Measurements from ENCODE around the gene GALK2. TPM values are rescaled to one million over a fixed set of nuclear protein-coding genes. Genes with fewer than 3 reads are reported as not detected.

GALK2 gene
- total and polyA plus RNA-seq, 2 of the 4 experiments (the other 2 are of a cell fraction) = 27.0 to 63.6 TPM

GRCh38 chr15:49328941-49329340, 158.9 kb downstream of the GALK2 start:
- Histone ChIP-seq H3K56ac (ENCODE audit: extremely low read depth, insufficient read depth, low read length) (no peak overlapping the region), H3K4me2 (ENCODE audit: low read depth, low read length) (no peak overlapping the region), H3K9me3 (ENCODE audit: control insufficient read depth, insufficient read depth, low read length) (no peaks in the 10 kb centered on the region), H3K27ac (ENCODE audit: insufficient read depth, low read length) (no peak overlapping the region), H3K23ac (ENCODE audit: low read depth, low read length) (no peak overlapping the region), H2BK15ac (ENCODE audit: low read depth, low read length) (no peak overlapping the region), H3K79me1 (ENCODE audit: low read depth in 1 of 2, low read length in 2 of 2) (no peaks in the 10 kb centered on the region; a peak in 1 of 4 replicates), H4K8ac (ENCODE audit: low read depth in 2 of 2, low read length in 2 of 2) (no peak overlapping the region), H3K36me3 (ENCODE audit: control insufficient read depth, insufficient read depth, low read length) (peaks cover 5% of the 10 kb centered on the region), H3K27me3 (ENCODE audit: control insufficient read depth, insufficient read depth, low read length) (no peaks in the 10 kb centered on the region), H2AK9ac (replicated peaks; ENCODE audit: low read depth, low read length, poor library complexity) (no peak overlapping the region), H2BK20ac (ENCODE audit: low read depth, low read length) (no peak overlapping the region), H3K9me1 (ENCODE audit: insufficient read depth, low read length) (peaks cover 6% of the 10 kb centered on the region), H3K4me3 (ENCODE audit: insufficient read depth, low read depth, low read length) (no peak overlapping the region), H3K14ac (replicated peaks; ENCODE audit: low read depth, low read length) (no peak overlapping the region), H3K4me1 (ENCODE audit: control insufficient read depth, insufficient read depth, low read length) (no peaks in the 10 kb centered on the region), H2BK120ac (ENCODE audit: low read depth, low read length) (no peak overlapping the region), H4K20me1 (ENCODE audit: insufficient read depth, low read length) (no peaks in the 10 kb centered on the region), H3K4ac (ENCODE audit: low read depth, low read length) (no peak overlapping the region), H2AK5ac (ENCODE audit: low read depth, low read length) (no peak overlapping the region), H2BK5ac (ENCODE audit: low read depth, low read length, poor library complexity, severe bottlenecking) (no peak overlapping the region), H2AFZ (replicated peaks; ENCODE audit: low read length, poor library complexity) (no peak overlapping the region), H3K9ac (ENCODE audit: low read depth, low read length) (no peak overlapping the region), H4K91ac (ENCODE audit: insufficient read depth, low read depth, low read length) (no peak overlapping the region), H3K18ac (ENCODE audit: low read depth, low read length) (no peak overlapping the region), H4K5ac (ENCODE audit: low read depth, low read length) (no peak overlapping the region)
- dilution Hi-C loops (cut with HindIII; ENCODE audit: low sequenced_read_pairs, unreplicated experiment) (no loop called here), intact Hi-C loops (cut with micrococcal nuclease) (no loop called here), in situ Hi-C loops (cut with MboI; ENCODE audit: low sequenced_read_pairs) (no loop called here)
- ATAC-seq (ENCODE audit: low read depth) (no peak), DNase-seq (no peak)
- TF ChIP-seq USF2 (IDR thresholded peaks at IDR 0.05; ENCODE audit: low read depth, low read length) = no peak
- TF ChIP-seq CEBPB (IDR thresholded peaks at IDR 0.05; ENCODE audit: low read depth, low read length) = no peak
- TF ChIP-seq MXI1 (IDR thresholded peaks at IDR 0.05; ENCODE audit: borderline replicate concordance, low read depth, low read length) = no peak
- no peak for TF ChIP-seq MAFK (IDR thresholded peaks at IDR 0.05; ENCODE audit: low read depth, low read length)
- no peak for TF ChIP-seq RCOR1 (IDR thresholded peaks at IDR 0.05; ENCODE audit: insufficient replicate concordance, low read length)
- no peak for TF ChIP-seq SMC3 (IDR thresholded peaks at IDR 0.05; ENCODE audit: low read depth, low read length)
- no peak for TF ChIP-seq ELK1 (IDR thresholded peaks at IDR 0.05; ENCODE audit: borderline replicate concordance, low read depth, low read length)
- no peak for TF ChIP-seq MAZ (IDR thresholded peaks at IDR 0.05; ENCODE audit: borderline replicate concordance, low read depth, low read length)
- TF ChIP-seq RAD21 (IDR thresholded peaks at IDR 0.05; ENCODE audit: low read length) = no peak
- TF ChIP-seq FOS (IDR thresholded peaks at IDR 0.05; ENCODE audit: low read depth, low read length) = no peak
- TF ChIP-seq CHD1 (IDR thresholded peaks at IDR 0.05; ENCODE audit: low read depth, low read length) = no peak
- no peak for TF ChIP-seq RFX5 (IDR thresholded peaks at IDR 0.05; ENCODE audit: low read depth, low read length)
- no peak for TF ChIP-seq NFE2L2 (IDR thresholded peaks at IDR 0.05; ENCODE audit: low read depth, low read length)
- no peak for TF ChIP-seq CTCF (conservative IDR thresholded peaks at IDR 0.05; ENCODE audit: low read depth, low read length)
- no peak for TF ChIP-seq POLR2A (IDR thresholded peaks at IDR 0.05; ENCODE audit: low read depth, low read length)
- no peak for TF ChIP-seq BHLHE40 (IDR thresholded peaks at IDR 0.05; ENCODE audit: low read depth, low read length)
- ChIA-PET CTCF (no interaction called here), POLR2A (ENCODE audit: unreplicated experiment) (no interaction called here)
- BruUV-seq (replicated peaks) = no TSS peak
